HG03460 (cell line): ENCODE measurements around the gene NPFFR1.
"Not testable (repeated sequence)": the region's sequence is repeated elsewhere in the genome, so short reads cannot be mapped to it uniquely, and the experiment has no call there.

Source experiments
- ATAC-seq: cut with Tn5 transposase; IDR thresholded peaks from one replicate; pipeline ENCODE4 v1.9.1; 2021; ENCODE audit not compliant: unreplicated experiment

NPFFR1 gene

DNA sequence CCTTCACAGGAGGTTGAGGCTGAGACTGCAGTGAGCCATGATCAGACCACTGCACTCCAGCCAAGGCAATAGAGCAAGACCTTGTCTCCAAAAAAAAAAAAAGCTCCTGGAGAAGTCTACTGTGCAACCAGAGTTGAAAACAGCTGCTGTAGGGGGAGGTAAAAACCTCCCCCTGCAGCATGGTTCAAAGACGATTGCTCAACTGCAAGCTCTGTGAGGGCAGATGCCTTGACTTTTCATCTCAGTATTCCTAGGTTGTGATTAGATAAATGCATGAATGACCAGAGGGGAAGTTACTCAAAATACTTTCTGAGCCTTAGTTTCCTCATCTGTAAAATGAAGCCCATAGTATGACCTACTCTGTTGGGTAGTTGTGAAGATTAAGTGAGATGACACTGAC is 25.6 kb downstream of the NPFFR1 start:
- ATAC-seq: no peak

DNA sequence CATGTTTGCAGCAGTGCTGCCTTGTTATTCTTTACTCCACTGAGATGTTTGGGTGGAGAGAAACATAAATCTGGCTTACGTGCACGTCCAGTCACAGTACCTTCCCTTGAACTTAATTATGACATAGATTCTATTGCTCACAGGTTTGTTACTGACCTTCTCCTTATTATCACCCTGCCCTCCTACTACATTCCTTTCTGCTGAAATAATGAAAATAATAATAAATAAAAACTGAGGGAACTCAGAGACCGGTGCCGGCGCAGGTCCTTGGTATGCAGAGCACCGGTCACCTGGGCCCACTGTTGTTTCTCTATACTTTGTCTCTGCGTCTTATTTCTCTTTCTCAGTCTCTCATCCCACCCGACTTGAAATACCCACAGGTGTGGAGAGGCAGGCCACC is 26.0 kb downstream of the NPFFR1 start:
- ATAC-seq: not testable (repeated sequence)

DNA sequence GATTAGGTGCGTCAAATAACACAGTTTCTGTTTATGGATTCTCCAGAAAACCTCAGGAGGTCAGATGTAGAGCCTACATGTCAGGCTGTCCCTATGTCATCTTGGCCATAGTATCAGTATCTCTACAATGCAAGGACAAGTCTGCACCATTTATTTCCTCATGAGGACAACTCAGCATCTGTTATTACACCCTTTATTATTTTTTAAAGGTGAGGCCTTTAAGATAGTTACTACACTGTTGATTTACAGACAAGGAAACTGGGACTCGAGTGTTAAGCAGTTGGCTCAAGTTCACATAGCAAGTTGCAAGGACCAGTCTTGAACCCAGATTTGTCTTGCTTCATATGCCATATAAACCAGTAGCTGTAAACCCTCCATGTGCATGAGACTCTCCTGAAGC is 27.3 kb downstream of the NPFFR1 start:
- no peak for ATAC-seq

DNA sequence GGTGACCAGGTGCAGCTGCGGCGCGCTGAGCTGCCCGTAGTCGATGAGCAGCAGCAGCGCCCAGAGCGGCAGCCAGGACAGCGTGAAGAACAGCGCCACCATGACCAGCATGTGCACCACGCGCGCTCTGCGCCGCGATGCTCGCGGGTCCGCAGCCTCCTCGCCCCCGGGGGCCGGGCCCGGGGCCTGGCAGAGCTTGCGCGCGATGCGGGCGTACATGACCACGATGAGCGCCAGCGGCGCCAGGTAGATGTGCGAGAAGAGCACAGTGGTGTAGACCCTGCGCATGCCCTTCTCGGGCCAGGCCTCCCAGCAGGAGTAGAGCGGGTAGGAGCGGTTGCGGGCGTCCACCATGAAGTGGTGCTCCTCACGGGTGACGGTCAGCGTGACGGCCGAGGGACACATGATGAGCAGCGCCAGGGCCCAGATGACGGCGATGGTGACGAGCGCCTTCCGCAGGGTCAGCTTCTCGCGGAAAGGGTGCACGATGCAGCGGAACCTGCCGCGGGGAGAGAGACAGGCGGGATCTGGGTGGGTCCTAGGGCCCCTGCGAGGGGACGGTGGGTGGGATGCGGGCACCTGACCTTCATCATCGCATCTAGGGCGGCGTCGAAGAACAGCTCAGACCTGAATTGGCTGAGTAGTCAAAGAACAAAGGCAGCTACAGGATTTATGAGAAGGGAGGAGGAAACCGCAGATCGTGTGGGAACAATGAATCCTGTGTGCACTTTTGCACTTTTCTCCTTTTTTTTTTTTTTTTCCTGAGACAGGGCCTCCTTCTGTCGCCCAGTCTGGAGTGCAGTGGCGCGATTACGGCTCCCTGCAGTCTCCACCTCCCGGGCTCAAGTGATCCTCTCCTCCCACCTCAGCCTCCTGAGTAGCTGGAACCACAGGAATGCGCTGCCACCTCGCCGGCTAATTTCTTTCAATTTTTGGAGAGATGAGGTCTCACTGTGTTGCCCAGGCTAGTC is 28.2 kb downstream of the NPFFR1 start:
- no peak for ATAC-seq

DNA sequence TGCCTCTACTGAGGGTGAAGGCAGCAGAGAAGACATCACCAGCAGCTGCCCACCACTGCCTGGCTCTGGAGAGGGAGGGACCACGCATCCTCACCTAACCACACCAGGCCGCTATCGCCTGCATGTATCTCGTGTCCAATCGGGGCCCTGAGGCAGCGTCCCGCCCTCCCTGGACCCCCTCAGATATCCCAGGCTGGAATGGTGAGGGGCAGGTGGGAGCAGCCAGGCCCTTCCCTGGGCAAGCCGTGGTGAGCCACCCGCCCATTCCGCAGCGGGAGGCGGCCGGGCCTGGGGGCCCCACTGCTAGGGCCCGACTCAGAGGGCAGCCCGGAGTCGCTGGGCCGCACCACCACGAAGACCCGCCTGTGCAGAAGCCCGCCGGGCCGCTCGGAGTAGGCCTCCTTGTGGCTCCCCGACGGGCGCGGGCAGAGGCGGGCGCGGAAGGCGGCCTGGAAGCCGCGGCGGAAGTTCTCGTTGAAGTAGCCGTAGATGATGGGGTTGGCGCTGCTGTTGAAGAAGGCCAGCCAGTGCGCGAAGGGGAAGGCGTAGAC is 29.0 kb downstream of the NPFFR1 start:
- no peak for ATAC-seq

DNA sequence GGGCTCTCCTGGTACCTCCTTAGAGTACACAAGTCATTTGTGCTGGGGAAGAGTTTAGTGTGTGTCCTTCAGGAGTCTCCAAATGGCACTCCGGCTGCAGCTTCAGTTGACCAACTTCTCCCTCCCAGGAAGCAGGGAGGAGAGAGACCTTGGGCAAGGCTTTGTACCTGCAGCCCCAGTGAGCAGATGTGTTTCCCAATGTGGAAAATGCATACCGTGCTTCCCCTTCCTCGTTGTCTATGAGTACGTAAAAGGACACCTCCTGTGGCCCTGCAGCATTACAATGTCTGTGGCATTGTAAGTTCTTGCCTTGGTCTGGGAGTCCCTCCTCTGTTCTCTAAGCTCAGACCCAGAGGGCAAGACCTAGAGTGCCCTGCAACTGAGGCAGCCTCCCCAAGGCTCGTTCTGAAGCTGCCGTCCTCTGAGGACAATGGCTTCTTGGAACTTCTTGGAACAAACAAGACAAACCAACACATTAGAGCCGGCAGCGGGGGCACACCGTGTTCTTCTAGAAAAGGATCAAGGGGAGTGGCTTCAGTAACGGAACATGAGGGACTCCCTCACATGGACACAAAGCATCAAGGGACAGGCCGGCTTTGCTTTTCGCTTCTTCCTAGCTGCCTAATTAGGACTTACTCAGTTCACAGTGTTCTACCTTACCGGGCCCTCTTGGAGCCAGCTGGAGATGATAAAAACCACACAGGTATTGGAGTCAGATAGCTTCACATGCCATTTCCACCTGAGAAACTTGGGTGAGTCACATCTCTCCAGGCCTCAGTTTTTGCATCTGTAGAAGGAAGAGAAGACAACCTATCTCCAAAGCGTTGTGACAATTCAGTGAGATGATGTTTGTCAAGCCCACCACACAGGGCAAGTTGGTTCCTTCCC is 29.7 kb downstream of the NPFFR1 start:
- no peak for ATAC-seq

DNA sequence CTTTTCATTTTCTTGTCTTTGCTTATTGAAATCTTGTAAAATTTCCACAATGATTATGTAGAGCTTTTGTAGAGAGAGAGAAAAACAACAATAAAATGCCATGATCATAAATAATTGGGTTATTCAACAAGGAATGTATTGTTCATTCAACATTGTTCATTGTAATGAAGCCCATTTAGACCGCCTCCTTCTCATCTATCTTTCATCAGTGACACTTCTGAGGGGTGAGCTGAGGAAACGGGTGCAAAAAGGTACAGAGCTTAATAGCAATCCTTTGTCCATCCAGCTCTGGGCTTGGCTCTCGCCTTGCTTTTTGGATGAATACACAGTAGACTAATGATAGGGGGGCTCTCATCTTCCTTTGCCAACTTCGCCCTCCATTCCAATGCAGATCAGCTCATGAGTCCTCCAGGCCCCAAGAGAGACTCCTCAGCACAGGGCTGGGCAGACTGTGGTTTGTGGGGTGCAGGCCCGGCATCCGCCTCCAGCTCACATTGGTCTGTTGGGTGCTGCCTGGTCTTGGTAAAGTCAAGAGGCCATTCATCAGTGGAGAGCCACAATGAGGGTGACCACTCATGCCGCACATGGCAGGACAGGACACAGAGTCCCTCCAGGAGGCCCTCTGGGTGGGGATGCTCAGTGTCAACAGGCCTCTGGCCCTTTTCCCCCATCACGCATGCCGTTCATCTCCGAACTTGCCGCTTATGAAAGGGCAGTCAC is 32.7 kb downstream of the NPFFR1 start:
- no peak for ATAC-seq

DNA sequence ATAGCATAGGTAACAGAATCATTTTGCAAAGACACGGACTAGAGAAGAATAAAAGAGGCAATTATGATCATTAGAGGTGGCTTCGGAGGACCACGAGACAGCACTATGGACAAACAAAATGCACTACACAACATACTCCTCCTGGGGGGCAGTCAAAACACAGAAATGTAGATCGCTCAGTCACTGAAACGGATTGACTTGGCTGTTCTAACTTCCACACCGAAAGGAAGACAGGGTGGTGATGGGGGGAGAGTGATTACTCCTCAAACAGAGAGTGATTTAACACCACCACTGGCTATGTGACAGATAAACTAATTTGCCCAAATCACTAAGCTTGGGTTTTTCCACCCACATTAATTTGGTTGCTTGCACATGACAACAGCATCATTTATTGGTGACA is 36.4 kb downstream of the NPFFR1 start:
- ATAC-seq: no peak

DNA sequence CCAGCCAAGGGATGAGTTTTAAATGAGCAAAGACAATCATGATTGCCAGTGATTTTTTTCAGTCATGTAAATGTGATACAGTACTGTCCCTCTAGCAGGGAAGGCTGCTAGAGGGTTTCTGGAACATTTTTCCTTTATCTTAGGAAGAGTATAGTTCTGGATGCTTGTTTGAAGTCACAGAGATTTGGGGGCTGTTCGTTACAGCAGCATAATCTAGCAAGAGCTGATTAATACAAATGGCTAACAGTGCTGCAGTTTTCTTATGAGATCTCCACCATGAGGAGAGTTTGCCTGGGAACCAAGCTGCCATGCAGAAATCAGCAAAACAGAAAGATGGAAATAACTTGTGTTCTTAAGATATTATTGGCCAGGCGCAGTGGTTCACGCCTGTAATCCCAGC is 42.7 kb downstream of the NPFFR1 start:
- ATAC-seq: no peak

DNA sequence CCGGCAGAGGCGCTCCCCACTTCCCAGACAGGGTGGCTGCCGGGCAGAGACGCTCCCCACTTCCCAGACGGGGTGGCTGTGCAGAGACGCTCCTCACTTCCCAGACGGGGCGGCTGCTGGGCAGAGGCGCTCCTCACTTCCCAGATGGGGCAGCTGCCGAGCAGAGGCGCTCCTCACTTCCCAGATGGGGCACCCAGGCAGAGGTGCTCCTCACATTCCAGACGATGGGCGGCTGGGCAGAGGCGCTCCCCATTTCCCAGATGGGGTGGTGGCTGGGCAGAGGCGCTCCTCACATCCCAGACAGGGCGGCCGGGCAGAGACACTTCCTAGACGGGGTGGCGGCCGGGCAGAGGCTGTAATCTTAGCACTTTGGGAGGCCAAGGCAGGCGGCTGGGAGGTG is 43.8 kb downstream of the NPFFR1 start:
- not testable (repeated sequence) for ATAC-seq

DNA sequence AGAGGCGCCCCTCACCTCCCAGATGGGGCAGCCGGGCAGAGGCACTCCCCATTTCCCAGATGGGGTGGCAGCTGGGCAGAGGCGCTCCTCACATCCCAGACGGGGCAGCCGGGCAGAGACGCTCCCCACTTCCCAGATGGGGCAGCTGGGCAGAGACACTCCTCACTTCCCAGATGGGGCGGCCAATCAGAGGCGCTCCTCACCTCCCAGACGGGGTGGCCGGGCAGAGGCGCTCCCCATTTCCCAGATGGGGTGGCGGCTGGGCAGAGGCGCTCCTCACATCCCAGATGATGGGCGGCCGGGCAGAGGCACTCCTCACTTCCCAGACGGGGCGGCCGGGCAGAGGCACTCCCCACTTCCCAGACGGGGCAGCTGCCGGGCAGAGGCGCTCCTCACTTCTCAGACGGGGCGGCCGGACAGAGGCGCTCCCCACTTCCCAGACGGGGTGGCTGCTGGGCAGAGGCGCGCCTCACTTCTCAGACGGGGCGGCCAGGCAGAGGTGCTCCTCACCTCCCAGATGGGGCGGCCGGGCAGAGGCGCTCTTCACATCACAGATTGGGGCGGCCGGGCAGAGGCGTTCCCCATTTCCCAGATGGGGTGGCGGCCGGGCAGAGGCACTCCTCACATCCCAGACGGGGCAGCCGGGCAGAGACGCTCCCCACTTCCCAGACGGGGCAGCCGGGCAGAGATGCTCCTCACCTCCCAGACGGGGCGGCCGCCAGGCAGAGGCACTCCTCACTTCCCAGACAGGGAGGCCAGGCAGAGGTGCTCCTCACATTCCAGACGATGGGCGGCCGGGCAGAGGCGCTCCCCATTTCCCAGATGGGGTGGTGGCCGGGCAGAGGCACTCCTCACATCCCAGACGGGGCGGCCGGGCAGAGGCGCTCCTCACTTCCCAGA is 44.5 kb downstream of the NPFFR1 start:
- ATAC-seq: not testable (repeated sequence)

DNA sequence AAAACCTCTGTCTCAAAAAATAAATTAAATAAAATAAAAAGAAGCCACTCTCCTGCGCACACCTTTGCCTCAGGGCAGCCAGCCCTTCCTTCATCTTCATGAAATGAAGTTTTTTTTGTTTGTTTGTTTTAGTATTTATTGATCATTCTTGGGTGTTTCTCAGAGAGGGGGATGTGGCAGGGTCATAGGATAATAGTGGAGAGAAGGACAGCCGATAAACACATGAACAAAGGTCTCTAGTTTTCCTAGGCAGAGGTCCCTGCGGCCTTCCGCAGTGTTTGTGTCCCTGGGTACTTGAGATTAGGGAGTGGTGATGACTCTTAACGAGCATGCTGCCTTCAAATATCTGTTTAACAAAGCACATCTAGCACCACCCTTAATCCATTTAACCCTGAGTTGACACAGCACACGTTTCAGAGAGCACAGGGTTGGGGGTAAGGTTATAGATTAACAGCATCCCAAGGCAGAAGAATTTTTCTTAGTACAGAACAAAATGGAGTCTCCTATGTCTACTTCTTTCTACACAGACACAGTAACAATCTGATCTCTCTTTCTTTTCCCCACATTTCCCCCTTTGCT is 45.8 kb downstream of the NPFFR1 start:
- ATAC-seq: not testable (repeated sequence)

DNA sequence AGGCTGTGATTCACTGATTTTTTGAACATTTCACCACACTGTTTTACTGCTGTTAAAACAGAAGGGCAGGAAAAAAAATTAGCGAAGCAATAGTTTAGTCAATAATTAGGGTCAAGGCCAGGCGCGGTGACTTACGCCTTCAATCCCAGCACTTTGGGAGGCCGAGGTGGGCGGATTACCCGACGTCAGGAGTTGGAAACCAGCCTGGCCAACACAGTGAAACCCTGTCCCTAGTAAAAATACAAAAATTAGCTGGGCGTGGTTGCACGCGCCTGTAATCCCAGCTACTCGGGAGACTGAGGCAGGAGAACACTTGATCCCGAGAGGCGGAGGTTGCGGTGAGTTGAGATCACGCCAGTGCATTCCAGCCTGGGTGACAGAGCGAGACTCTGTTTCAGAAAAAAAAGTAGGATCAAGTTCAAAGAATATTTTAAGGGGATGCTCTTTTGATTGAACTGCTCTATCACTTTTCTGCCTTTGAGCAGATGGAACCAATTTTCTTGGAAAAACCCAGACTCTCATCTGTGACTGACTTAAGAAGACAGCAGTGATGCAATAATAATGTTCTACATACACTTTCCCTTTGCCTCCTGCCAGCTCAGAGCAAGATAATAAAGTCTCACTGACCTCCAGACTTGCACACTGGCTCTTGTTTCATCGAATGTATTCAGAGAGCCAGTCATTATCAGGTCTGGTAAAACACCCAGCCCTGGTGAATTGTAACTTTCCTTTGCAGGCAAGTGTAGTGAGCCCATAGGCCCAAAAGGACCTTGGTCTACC is 48.9 kb downstream of the NPFFR1 start:
- ATAC-seq: no peak

DNA sequence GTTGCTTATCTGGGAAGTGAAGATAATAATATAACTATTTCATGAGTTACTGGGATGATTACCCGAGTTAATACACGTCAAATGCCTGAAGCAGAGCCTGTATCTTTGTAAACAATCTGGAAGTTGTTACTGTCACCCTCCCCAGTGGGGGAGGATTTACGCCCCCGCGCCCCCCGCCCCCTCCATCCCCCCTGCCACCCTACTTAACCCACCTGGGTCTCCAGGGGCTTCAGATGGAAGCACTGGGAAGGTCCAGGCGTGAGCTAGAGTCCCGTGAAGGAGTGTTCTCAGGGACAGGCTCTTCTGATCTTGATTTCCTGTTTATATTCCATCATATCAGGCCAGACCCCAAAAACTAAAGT is 49.9 kb downstream of the NPFFR1 start:
- no peak for ATAC-seq

DNA sequence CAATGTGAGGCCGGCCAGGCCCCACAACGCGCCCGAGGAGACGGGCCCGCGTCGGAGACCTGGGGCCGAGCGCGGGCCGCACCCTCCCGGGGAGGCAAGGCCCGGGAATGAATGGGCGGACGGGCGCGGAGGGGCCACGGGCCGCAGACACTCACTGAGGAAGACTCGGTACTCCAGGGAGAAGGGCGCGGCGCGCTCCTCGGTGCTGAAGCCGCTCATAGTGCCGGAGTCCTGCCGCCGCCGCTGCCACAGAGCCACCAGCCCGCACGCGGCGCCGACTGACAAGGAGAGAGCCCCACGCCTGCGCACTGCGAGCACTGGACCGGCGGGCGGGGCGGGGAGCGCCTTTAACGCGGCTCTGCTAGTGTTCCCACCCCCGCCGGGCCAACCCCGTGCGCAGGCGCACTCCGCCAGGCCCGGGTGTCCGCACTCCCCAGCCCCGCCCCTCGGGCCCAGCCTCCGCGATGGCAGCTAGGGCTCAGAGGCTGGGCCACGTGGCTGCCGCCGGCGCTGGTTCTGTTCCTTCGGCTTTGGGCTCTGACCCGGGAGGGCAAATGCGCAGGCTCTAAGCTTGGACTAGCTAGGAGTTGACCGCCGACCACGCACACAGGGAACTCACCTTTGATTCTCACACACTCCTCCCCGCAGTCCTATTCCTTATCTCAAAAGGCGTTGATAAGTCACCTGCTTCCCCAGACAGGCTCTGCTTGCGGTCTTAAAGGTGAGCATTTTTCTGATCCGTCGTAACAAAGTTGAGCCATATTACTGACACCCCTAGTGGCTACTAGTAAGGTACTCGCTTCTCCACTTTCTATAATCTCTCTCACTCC is 50.5 kb downstream of the NPFFR1 start, which contains the start of gene PPA1:
Gene PPA1 (minus strand): TSS at position 321 of the 830 bp plus-strand sequence. CDS start 102 bp downstream, at position 219.
- ATAC-seq: peak; percentile 84

DNA sequence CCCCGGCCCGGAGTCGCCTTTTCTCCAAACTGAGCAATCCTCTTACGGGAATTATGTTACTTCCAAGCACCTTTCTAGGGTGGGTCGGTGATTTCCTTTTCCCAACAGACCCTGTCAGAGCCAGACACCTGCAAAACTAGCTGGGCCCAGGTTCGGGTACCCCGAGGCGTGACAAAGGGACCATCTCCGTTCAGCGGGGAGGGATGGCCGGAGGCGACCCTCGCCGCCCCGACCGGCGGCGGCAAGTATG is 51.0 kb downstream of the NPFFR1 start:
- ATAC-seq: no peak

DNA sequence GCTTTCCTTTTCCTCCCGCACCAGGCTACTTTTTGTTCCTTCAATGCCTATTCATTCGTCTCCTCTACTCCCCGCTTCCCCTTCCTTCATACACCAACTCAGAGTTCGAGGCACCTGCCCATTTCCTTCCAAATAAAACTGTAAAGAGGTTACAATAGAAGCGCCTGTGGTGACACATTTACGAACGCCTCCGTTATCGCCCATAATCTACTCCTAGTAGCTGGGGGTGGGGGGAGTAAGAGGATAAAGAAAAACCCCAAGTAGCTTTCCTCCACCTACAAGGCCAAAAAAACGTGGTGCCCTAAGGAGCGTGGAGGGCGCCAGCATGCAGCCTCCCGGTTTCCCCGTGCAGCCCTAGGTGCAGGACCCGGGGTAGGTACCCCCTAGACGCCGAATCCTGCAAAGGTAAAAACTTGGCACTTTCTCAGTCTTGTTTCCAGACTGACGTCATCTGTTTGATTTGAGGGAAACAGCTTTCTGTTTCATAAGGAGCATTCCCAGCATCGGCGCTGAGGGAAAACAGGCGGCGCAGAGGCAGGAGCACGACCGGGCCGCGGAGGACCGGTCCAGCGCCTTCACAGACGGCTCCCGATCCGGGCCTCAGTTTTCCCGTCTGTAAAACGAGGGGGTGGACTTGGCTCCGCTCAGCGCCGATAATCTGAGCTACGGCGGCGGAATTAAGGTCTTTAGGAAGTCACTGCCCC is 51.5 kb downstream of the NPFFR1 start:
- no peak for ATAC-seq
